SH-SY5Y (cell line): ENCODE measurements around the gene SYCE3.

Source experiments
- GATA2 ChIP-seq: IDR thresholded peaks from 2 replicates; pipeline ENCODE4 v1.6.1; 2011; ENCODE audit warnings: mild to moderate bottlenecking, low read depth, low read length
- GATA3 ChIP-seq: IDR thresholded peaks from 2 replicates; pipeline ENCODE4 v1.6.1; 2011; ENCODE audit warnings: low read depth, mild to moderate bottlenecking, low read length, moderate library complexity

DNA sequence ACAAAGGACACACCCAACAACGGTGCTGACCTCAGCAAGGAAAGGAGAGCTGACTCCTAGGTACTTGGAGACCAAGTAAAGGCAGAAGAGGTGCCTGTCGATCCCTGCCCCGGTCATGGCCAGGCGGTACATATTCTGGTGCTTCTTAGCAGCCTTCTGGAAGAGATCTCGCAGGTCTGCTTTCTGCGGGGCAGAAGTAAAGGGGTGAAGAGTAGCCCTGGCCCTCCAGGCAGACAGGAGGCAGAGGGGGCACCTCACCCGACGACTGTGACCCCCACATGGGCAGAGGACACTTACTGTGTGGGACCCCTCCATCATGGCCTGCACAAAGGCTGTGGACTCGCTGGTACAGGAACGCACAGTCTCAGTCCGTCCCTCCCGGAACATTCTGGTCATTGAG is 8.1 kb upstream of the SYCE3 start:
- no peak for TF ChIP-seq GATA3
- no peak for TF ChIP-seq GATA2
